ENCODE results near the gene ACTR5. TPM values are rescaled to one million over a fixed set of nuclear protein-coding genes. Genes with fewer than 3 reads are reported as not detected.

The ACTR5 gene
- total and polyA plus RNA-seq, 4 experiments from 2014 or later: 8.7 to 17.4 (median 13.7) TPM

DNA sequence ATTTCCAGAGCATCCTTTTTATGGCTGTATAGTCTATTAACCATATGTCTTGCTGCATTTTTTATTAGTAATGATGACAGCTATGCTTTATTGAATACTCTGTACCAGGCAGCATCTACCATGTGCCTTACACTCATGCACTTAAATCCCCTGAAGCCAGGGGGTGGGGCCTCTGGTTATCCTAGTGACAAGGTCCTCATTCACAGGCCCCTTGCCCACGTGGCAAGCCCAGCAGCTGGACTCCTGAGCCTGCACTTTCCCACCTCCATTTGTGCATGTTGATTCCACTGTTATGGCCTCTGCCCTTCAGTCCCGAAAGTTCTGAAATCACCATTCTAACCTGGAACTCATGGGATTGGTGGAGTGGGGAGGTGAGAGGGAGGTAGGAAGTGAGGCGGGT, 22.3 kb downstream of the ACTR5 start:
- H3K27ac Mint-ChIP-seq: no peak overlapping the region
- Histone ChIP-seq H3K9me3 (ENCODE audit: control insufficient read depth in 1 of 2, low read length in 2 of 2) (no peaks in the 10 kb centered on the region), H3K27me3 (ENCODE audit: insufficient read depth, low read length) (no peaks in the 10 kb centered on the region), H3K4me1 (ENCODE audit: insufficient read depth, low read length) (no peaks in the 10 kb centered on the region), H3K4me3 (ENCODE audit: low read length in 2 of 2) (no peak overlapping the region), H3K36me3 (ENCODE audit: insufficient read depth, low read length) (peaks cover 60% of the 10 kb centered on the region), H3K27ac (ENCODE audit: low read depth, low read length) (no peak overlapping the region)
- ChIA-PET CTCF (ENCODE audit: partially characterized antibody) (interaction anchor here (1.1 kb wide), 1 partner anchor 122 kb away, joined by 5 read pairs; no protein-coding TSS in a partner anchor), POLR2A (ENCODE audit: partially characterized antibody) (no interaction called here)
- intact Hi-C loops (cut with micrococcal nuclease): no loop called here
- DNase-seq: no peak
- no peak overlapping the region for H3K4me3 Mint-ChIP-seq
- peaks cover 4 to 16% (median 8%) of the 10 kb centered on the region in 8 donors for H3K9me3 Mint-ChIP-seq
- H3K36me3 Mint-ChIP-seq: peaks cover 70 to 80% of the 10 kb centered on the region in 2 donors
- no peaks in the 10 kb centered on the region for H3K27me3 Mint-ChIP-seq
- H3K4me1 Mint-ChIP-seq: no peaks in the 10 kb centered on the region

- Histone ChIP-seq H3K4me3 (ENCODE audit: low read length in 2 of 2) (no peak overlapping the region), H3K27ac (ENCODE audit: low read depth, low read length) (no peak overlapping the region), H3K9me3 (ENCODE audit: control insufficient read depth in 1 of 2, low read length in 2 of 2) (no peaks in the 10 kb centered on the region), H3K4me1 (ENCODE audit: insufficient read depth, low read length) (no peaks in the 10 kb centered on the region), H3K36me3 (ENCODE audit: insufficient read depth, low read length) (peaks cover 55% of the 10 kb centered on the region), H3K27me3 (ENCODE audit: insufficient read depth, low read length) (no peaks in the 10 kb centered on the region)
- POLR2A ChIA-PET (ENCODE audit: partially characterized antibody): no interaction called here
- no peak for DNase-seq
- H3K36me3 Mint-ChIP-seq: peaks cover 67 to 76% of the 10 kb centered on the region in 2 donors
- intact Hi-C loops (cut with micrococcal nuclease): no loop called here
- no peaks in the 10 kb centered on the region for H3K4me1 Mint-ChIP-seq
- H3K9me3 Mint-ChIP-seq: peaks cover 4 to 16% (median 8%) of the 10 kb centered on the region in 8 donors
- peak overlapping the region in 1 of 7 donors; percentile 60 for H3K27ac Mint-ChIP-seq
- CTCF ChIA-PET (ENCODE audit: partially characterized antibody): interaction anchor here (1.1 kb wide), 1 partner anchor 122 kb away, joined by 5 read pairs; no protein-coding TSS in a partner anchor
- no peak overlapping the region for H3K4me3 Mint-ChIP-seq
- no peaks in the 10 kb centered on the region for H3K27me3 Mint-ChIP-seq
Measured at GRCh38 chr20:38770970-38771369, 22.7 kb downstream of the ACTR5 start.

- POLR2A ChIA-PET (ENCODE audit: partially characterized antibody): no interaction called here
- Histone ChIP-seq H3K9me3 (ENCODE audit: control insufficient read depth in 1 of 2, low read length in 2 of 2) (no peaks in the 10 kb centered on the region), H3K36me3 (ENCODE audit: insufficient read depth, low read length) (peaks cover 53% of the 10 kb centered on the region), H3K4me1 (ENCODE audit: insufficient read depth, low read length) (no peaks in the 10 kb centered on the region), H3K27me3 (ENCODE audit: insufficient read depth, low read length) (no peaks in the 10 kb centered on the region), H3K27ac (ENCODE audit: low read depth, low read length) (no peak overlapping the region), H3K4me3 (ENCODE audit: low read length in 2 of 2) (no peak overlapping the region)
- Mint-ChIP-seq H3K36me3 (peaks cover 64 to 73% of the 10 kb centered on the region in 2 donors), H3K4me1 (peaks cover 0 to 1% (median 0%) of the 10 kb centered on the region in 4 donors), H3K4me3 (no peak overlapping the region), H3K27me3 (no peaks in the 10 kb centered on the region), H3K27ac (peak overlapping the region in 1 of 7 donors; percentile 60), H3K9me3 (peaks cover 4 to 16% (median 8%) of the 10 kb centered on the region in 8 donors)
- intact Hi-C loops (cut with micrococcal nuclease): no loop called here
- no peak for DNase-seq
- CTCF ChIA-PET (ENCODE audit: partially characterized antibody): no interaction called here
Measured at GRCh38 chr20:38771621-38772020, 23.4 kb downstream of the ACTR5 start.

DNA sequence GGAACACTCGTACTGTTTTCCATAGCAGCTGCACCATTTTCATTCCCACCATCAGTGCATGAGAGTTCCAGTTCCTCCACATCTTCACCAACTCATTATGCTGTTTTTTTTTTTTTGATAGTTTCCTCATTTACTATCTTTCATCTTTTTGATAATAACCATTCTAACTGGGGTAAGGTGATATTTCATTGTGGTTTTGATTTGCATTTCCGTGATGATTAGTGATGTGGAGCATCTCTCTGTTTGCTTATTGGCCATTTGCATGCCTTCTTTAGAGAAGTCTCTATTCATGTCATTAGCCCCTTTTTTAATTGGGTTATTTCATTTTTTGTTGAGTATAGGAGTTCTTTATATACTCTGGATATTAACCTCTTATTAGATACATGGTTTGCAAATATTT, 25.9 kb downstream of the ACTR5 start:
- H3K9me3 Mint-ChIP-seq: peaks cover 4 to 16% (median 8%) of the 10 kb centered on the region in 8 donors
- peaks cover 0 to 3% (median 0%) of the 10 kb centered on the region in 4 donors for H3K4me1 Mint-ChIP-seq
- H3K36me3 Mint-ChIP-seq: peaks cover 50 to 54% of the 10 kb centered on the region in 2 donors
- no peaks in the 10 kb centered on the region for H3K27me3 Mint-ChIP-seq
- H3K27ac Mint-ChIP-seq: peak overlapping the region in 1 of 7 donors; percentile 19
- no peak overlapping the region for H3K27ac ChIP-seq (ENCODE audit: low read depth, low read length)
- H3K9me3 ChIP-seq (ENCODE audit: control insufficient read depth in 1 of 2, low read length in 2 of 2): no peaks in the 10 kb centered on the region
- H3K4me1 ChIP-seq (ENCODE audit: insufficient read depth, low read length): no peaks in the 10 kb centered on the region
- DNase-seq: no peak
- no peaks in the 10 kb centered on the region for H3K27me3 ChIP-seq (ENCODE audit: insufficient read depth, low read length)
- no peak overlapping the region for H3K4me3 Mint-ChIP-seq
- H3K36me3 ChIP-seq (ENCODE audit: insufficient read depth, low read length): peaks cover 32% of the 10 kb centered on the region
- ChIA-PET CTCF (ENCODE audit: partially characterized antibody) (no interaction called here), POLR2A (ENCODE audit: partially characterized antibody) (no interaction called here)
- H3K4me3 ChIP-seq (ENCODE audit: low read length in 2 of 2): no peak overlapping the region
- intact Hi-C loops (cut with micrococcal nuclease): no loop called here

DNA sequence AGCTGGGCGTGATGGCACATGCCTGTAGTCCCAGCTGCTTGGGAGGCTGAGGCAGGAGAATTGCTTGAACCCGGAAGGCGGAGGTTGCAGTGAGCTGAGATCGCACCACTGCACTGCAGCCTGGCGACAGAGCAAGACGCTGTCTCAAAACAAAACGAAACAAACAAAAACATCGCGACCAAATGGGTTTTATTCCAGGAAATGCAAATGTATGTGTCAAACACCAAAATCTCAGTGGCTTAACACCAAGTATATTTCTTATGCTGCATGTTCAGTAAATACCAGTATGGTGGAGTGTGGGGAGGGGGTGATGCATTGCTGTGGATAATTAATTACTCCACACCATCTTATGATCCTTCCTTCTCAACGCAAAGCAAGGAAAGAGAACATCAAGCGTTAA, 28.1 kb downstream of the ACTR5 start:
- intact Hi-C loops (cut with micrococcal nuclease): no loop called here
- DNase-seq: peak in 1 of 5 donors; percentile 19
- Mint-ChIP-seq H3K4me1 (peaks cover 6 to 9% (median 7%) of the 10 kb centered on the region in 4 donors), H3K36me3 (peaks cover 38 to 45% of the 10 kb centered on the region in 2 donors), H3K27me3 (no peaks in the 10 kb centered on the region), H3K27ac (peak overlapping the region in 2 of 7 donors; percentile 59 to 63), H3K9me3 (peaks cover 4 to 16% (median 8%) of the 10 kb centered on the region in 8 donors), H3K4me3 (peak overlapping the region in 2 of 8 donors; percentile 31 to 44)
- Histone ChIP-seq H3K27me3 (ENCODE audit: insufficient read depth, low read length) (no peaks in the 10 kb centered on the region), H3K4me3 (ENCODE audit: low read length in 2 of 2) (no peak overlapping the region), H3K4me1 (ENCODE audit: insufficient read depth, low read length) (no peaks in the 10 kb centered on the region), H3K36me3 (ENCODE audit: insufficient read depth, low read length) (peaks cover 26% of the 10 kb centered on the region), H3K9me3 (ENCODE audit: control insufficient read depth in 1 of 2, low read length in 2 of 2) (no peaks in the 10 kb centered on the region), H3K27ac (ENCODE audit: low read depth, low read length) (no peak overlapping the region)
- POLR2A ChIA-PET (ENCODE audit: partially characterized antibody): no interaction called here
- CTCF ChIA-PET (ENCODE audit: partially characterized antibody): no interaction called here

DNA sequence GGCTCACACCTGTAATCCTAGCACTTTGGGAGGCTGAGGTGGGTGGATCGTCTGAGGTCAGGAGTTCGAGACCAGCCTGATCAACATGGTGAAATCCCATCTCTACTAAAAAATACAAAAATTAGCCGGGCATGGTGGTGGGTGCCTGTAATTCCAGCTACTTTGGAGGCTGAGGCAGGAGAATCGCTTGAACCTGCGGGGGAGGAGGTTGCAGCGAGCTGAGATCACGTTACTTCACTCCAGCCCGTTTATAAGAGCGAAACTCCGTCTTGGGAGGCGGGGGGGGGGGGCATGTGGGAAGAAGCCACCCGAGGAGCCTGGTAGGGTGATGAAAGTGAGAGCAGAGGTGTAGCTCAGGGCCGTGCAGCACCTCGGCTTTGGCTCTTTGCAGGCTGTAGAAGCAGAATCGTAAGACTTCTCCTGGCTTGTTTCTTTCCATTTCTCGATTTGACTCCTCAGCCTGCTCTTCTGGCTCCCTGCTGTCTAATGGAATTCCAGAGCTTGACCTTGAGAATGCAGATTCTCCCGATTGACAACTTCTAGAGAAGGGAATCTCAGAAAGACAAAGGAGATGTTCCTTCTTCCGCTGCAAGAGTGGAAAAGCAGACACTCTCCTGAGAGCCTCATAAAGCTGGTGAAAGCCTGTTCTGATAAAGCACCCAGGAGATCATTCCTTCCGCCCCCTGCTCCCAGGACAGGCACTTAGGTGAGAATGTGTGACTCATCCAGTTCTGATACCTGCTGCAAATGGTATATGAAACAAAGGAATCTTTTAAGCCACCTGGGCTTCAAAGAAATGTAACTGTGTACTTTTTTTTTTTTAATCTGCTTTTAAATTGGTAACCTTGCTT, 31.2 kb downstream of the ACTR5 start:
- peaks cover 0 to 3% (median 0%) of the 10 kb centered on the region in 8 donors for H3K9me3 Mint-ChIP-seq
- H3K36me3 Mint-ChIP-seq: peaks cover 9 to 16% of the 10 kb centered on the region in 2 donors
- Histone ChIP-seq H3K27ac (ENCODE audit: low read depth, low read length) (no peak overlapping the region), H3K36me3 (ENCODE audit: insufficient read depth, low read length) (peaks cover 3% of the 10 kb centered on the region), H3K4me3 (ENCODE audit: low read length in 2 of 2) (no peak overlapping the region), H3K27me3 (ENCODE audit: insufficient read depth, low read length) (no peaks in the 10 kb centered on the region), H3K9me3 (ENCODE audit: control insufficient read depth in 1 of 2, low read length in 2 of 2) (no peaks in the 10 kb centered on the region), H3K4me1 (ENCODE audit: insufficient read depth, low read length) (no peaks in the 10 kb centered on the region)
- ChIA-PET CTCF (ENCODE audit: partially characterized antibody) (interaction anchor here (1.1 kb wide), 1 partner anchor 33 kb away, joined by 3 read pairs; no protein-coding TSS in a partner anchor), POLR2A (ENCODE audit: partially characterized antibody) (interaction anchor here (0.6 to 1.5 kb wide), 2 partner anchors 11 to 26 kb away, joined by 3 to 4 read pairs; partner anchors contain the start of gene PPP1R16B)
- intact Hi-C loops (cut with micrococcal nuclease): no loop called here
- H3K4me1 Mint-ChIP-seq: peaks cover 6 to 9% (median 7%) of the 10 kb centered on the region in 4 donors
- no peaks in the 10 kb centered on the region for H3K27me3 Mint-ChIP-seq
- H3K27ac Mint-ChIP-seq: peak overlapping the region in 4 of 7 donors; percentile 49 to 89 (median 58)
- H3K4me3 Mint-ChIP-seq: peak overlapping the region in 6 of 8 donors; percentile 29 to 71 (median 46)
- no peak for DNase-seq

DNA sequence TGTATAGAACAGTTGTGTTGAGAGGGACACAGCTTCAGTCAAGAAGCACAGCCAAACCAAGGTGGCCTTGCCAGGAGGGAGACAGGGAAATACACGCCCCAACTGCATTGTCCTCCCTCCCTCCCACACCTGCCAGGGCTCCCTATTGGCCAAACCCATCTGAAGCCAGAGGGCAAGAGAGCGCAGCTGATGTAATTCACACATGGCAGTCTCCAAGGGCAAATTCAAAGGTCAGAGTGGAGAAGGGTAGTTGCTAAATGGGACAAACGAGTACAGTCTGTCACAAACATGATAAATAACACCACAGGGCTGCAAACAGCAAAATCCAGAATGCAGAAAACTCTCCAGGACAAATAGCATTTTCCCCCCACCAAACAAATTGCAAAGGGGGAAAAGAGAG, 34.0 kb downstream of the ACTR5 start:
- POLR2A ChIA-PET (ENCODE audit: partially characterized antibody): no interaction called here
- Mint-ChIP-seq H3K36me3 (peaks cover 2 to 3% of the 10 kb centered on the region in 2 donors), H3K4me1 (peaks cover 5 to 9% (median 7%) of the 10 kb centered on the region in 4 donors), H3K27me3 (no peaks in the 10 kb centered on the region), H3K9me3 (peaks cover 0 to 1% (median 0%) of the 10 kb centered on the region in 8 donors), H3K27ac (peak overlapping the region in 2 of 7 donors; percentile 69), H3K4me3 (no peak overlapping the region)
- Histone ChIP-seq H3K4me1 (ENCODE audit: insufficient read depth, low read length) (no peaks in the 10 kb centered on the region), H3K9me3 (ENCODE audit: control insufficient read depth in 1 of 2, low read length in 2 of 2) (no peaks in the 10 kb centered on the region), H3K27me3 (ENCODE audit: insufficient read depth, low read length) (no peaks in the 10 kb centered on the region), H3K4me3 (ENCODE audit: low read length in 2 of 2) (no peak overlapping the region), H3K27ac (ENCODE audit: low read depth, low read length) (no peak overlapping the region), H3K36me3 (ENCODE audit: insufficient read depth, low read length) (no peaks in the 10 kb centered on the region)
- DNase-seq: no peak
- intact Hi-C loops (cut with micrococcal nuclease): no loop called here
- CTCF ChIA-PET (ENCODE audit: partially characterized antibody): interaction anchor here (2.3 kb wide), 1 partner anchor 110 kb away, joined by 9 read pairs; no protein-coding TSS in a partner anchor

Data from CD4-positive, alpha-beta memory T cell (primary cell).